Activated T-cell treated with anti-CD3 and anti-CD28 coated beads, Interleukin-2, amount 50 U/mL, for 4 hours (primary cell): ENCODE measurements around the gene MRPS16. TPM values are rescaled to one million over a fixed set of nuclear protein-coding genes. Genes with fewer than 3 reads are reported as not detected.

Experiments used
- ATAC-seq, 2 donors: fragments of 200-7000 bp; cut with Tn5 transposase; one replicate each; pipeline ENCODE4 v1.10.0; 2021
- DNase-seq: peaks from one replicate; pipeline ENCODE4 v3.0.0-alpha.2; 2020
- H3K27me3 Mint-ChIP-seq: one replicate; pipeline ENCODE4 v1.8.0; 2021; ENCODE audit warnings: low read depth, mixed read lengths
- H3K36me3 Mint-ChIP-seq: one replicate; pipeline ENCODE4 v1.8.0; 2022; ENCODE audit warnings: mixed read lengths; ENCODE audit not compliant: insufficient read depth
- H3K4me1 Mint-ChIP-seq: one replicate; pipeline ENCODE4 v1.8.0; 2021; ENCODE audit warnings: low read depth, mixed read lengths
- H3K4me3 Mint-ChIP-seq: one replicate; pipeline ENCODE4 v1.8.0; 2021; ENCODE audit warnings: mild to moderate bottlenecking, moderate library complexity, mixed read lengths
- H3K9me3 Mint-ChIP-seq: one replicate; pipeline ENCODE4 v1.8.0; 2021; ENCODE audit warnings: mixed read lengths
- total RNA-seq, 3 donors: library from RNA; stranded (reverse); gene quantifications; one replicate each; pipeline ENCODE4 v1.2.1, GENCODE V29; 2021

The MRPS16 gene
- total RNA-seq, 3 donors from 2014 or later = 141 to 156 (median 150) TPM

- peaks cover 29% of the 10 kb centered on the region for H3K4me1 Mint-ChIP-seq
- ATAC-seq (peak; percentile 68 to 69), DNase-seq (no peak)
- no peaks in the 10 kb centered on the region for H3K9me3 Mint-ChIP-seq
- peaks cover 15% of the 10 kb centered on the region for H3K36me3 Mint-ChIP-seq
- peak overlapping the region; percentile 98 for H3K4me3 Mint-ChIP-seq
- no peaks in the 10 kb centered on the region for H3K27me3 Mint-ChIP-seq
These were observed 580 bp downstream of the MRPS16 start for GRCh38 chr10:73251683-73252444.

GRCh38 chr10:73248259-73248724, 4.2 kb downstream of the MRPS16 start:
- Mint-ChIP-seq H3K36me3 (peaks cover 31% of the 10 kb centered on the region), H3K9me3 (no peaks in the 10 kb centered on the region), H3K27me3 (no peaks in the 10 kb centered on the region), H3K4me1 (peaks cover 57% of the 10 kb centered on the region), H3K4me3 (peak overlapping the region; percentile 99)
- DNase-seq (no peak), ATAC-seq (no peak)

GRCh38 chr10:73247509-73248258, 4.8 kb downstream of the MRPS16 start:
- no peaks in the 10 kb centered on the region for H3K9me3 Mint-ChIP-seq
- peak overlapping the region; percentile 99 for H3K4me3 Mint-ChIP-seq
- H3K4me1 Mint-ChIP-seq = peaks cover 54% of the 10 kb centered on the region
- ATAC-seq (no peak), DNase-seq (no peak)
- H3K27me3 Mint-ChIP-seq = no peaks in the 10 kb centered on the region
- peaks cover 37% of the 10 kb centered on the region for H3K36me3 Mint-ChIP-seq

GRCh38 chr10:73246646-73247508, 5.6 kb downstream of the MRPS16 start, which contains the start of gene DNAJC9:
Gene DNAJC9, minus strand, starts transcription at chr10:73247255. Its CDS starts 66 bp downstream, at chr10:73247189.
- no peaks in the 10 kb centered on the region for H3K9me3 Mint-ChIP-seq
- H3K36me3 Mint-ChIP-seq = peaks cover 41% of the 10 kb centered on the region
- peak; percentile 97 for DNase-seq
- H3K4me1 Mint-ChIP-seq = peaks cover 53% of the 10 kb centered on the region
- H3K4me3 Mint-ChIP-seq = peak within 1 kb of the TSS; percentile 99
- no peaks in the 10 kb centered on the region for H3K27me3 Mint-ChIP-seq
- ATAC-seq = peak; percentile 92 to 95

GRCh38 chr10:73246322-73246645, 6.2 kb downstream of the MRPS16 start:
- no peaks in the 10 kb centered on the region for H3K27me3 Mint-ChIP-seq
- H3K4me1 Mint-ChIP-seq = peaks cover 51% of the 10 kb centered on the region
- no peak for ATAC-seq
- no peak for DNase-seq
- no peaks in the 10 kb centered on the region for H3K9me3 Mint-ChIP-seq
- peaks cover 40% of the 10 kb centered on the region for H3K36me3 Mint-ChIP-seq
- peak overlapping the region; percentile 99 for H3K4me3 Mint-ChIP-seq

- Mint-ChIP-seq H3K27me3 (no peaks in the 10 kb centered on the region), H3K4me3 (peak overlapping the region; percentile 99), H3K9me3 (no peaks in the 10 kb centered on the region), H3K36me3 (peaks cover 41% of the 10 kb centered on the region), H3K4me1 (peaks cover 41% of the 10 kb centered on the region)
- no peak for DNase-seq
- ATAC-seq = no peak
These were observed 7.5 kb downstream of the MRPS16 start for GRCh38 chr10:73244866-73245477.

GRCh38 chr10:73239908-73240307, 12.5 kb downstream of the MRPS16 start:
- Mint-ChIP-seq H3K4me1 (peaks cover 14% of the 10 kb centered on the region), H3K4me3 (no peak overlapping the region), H3K27me3 (no peaks in the 10 kb centered on the region), H3K36me3 (peaks cover 38% of the 10 kb centered on the region), H3K9me3 (no peaks in the 10 kb centered on the region)
- no peak for ATAC-seq
- no peak for DNase-seq

GRCh38 chr10:73238990-73239566, 13.4 kb downstream of the MRPS16 start:
- Mint-ChIP-seq H3K9me3 (no peaks in the 10 kb centered on the region), H3K36me3 (peaks cover 31% of the 10 kb centered on the region)

GRCh38 chr10:73234695-73235094, 17.7 kb downstream of the MRPS16 start:
- H3K4me3 Mint-ChIP-seq = no peak overlapping the region
- H3K4me1 Mint-ChIP-seq = no peaks in the 10 kb centered on the region
- H3K27me3 Mint-ChIP-seq = no peaks in the 10 kb centered on the region
- no peak for DNase-seq
- no peaks in the 10 kb centered on the region for H3K9me3 Mint-ChIP-seq
- peaks cover 15% of the 10 kb centered on the region for H3K36me3 Mint-ChIP-seq
- ATAC-seq = no peak

More at GRCh38 chr10:73238990-73239566, 13.4 kb downstream of the MRPS16 start:
- ATAC-seq (no peak), DNase-seq (no peak)
- Mint-ChIP-seq H3K4me3 (no peak overlapping the region), H3K4me1 (peaks cover 7% of the 10 kb centered on the region), H3K27me3 (no peaks in the 10 kb centered on the region)

- H3K4me1 Mint-ChIP-seq = no peaks in the 10 kb centered on the region
- peaks cover 14% of the 10 kb centered on the region for H3K36me3 Mint-ChIP-seq
- no peak for ATAC-seq
- no peak overlapping the region for H3K4me3 Mint-ChIP-seq
- no peak for DNase-seq
- no peaks in the 10 kb centered on the region for H3K27me3 Mint-ChIP-seq
- no peaks in the 10 kb centered on the region for H3K9me3 Mint-ChIP-seq
These were observed 18.6 kb downstream of the MRPS16 start for GRCh38 chr10:73233883-73234282.

GRCh38 chr10:73232887-73233286, 19.6 kb downstream of the MRPS16 start:
- ATAC-seq = no peak
- H3K27me3 Mint-ChIP-seq = no peaks in the 10 kb centered on the region
- H3K36me3 Mint-ChIP-seq = peaks cover 14% of the 10 kb centered on the region
- no peaks in the 10 kb centered on the region for H3K9me3 Mint-ChIP-seq
- DNase-seq = no peak
- no peak overlapping the region for H3K4me3 Mint-ChIP-seq
- no peaks in the 10 kb centered on the region for H3K4me1 Mint-ChIP-seq

GRCh38 chr10:73229567-73229966, 22.9 kb downstream of the MRPS16 start:
- Mint-ChIP-seq H3K27me3 (no peaks in the 10 kb centered on the region), H3K4me3 (no peak overlapping the region), H3K9me3 (no peaks in the 10 kb centered on the region), H3K36me3 (peaks cover 13% of the 10 kb centered on the region), H3K4me1 (no peaks in the 10 kb centered on the region)
- DNase-seq (no peak), ATAC-seq (no peak)

- Mint-ChIP-seq H3K9me3 (no peaks in the 10 kb centered on the region), H3K4me1 (no peaks in the 10 kb centered on the region), H3K36me3 (peaks cover 11% of the 10 kb centered on the region), H3K27me3 (no peaks in the 10 kb centered on the region), H3K4me3 (no peak overlapping the region)
- DNase-seq (no peak), ATAC-seq (no peak)
These were observed 24.2 kb downstream of the MRPS16 start for GRCh38 chr10:73228247-73228646.
